Activated CD8-positive, alpha-beta memory T cell treated with anti-CD3 and anti-CD28 coated beads, Interleukin-2, amount 50 U/mL, for 1 hour (primary cell): ENCODE results near the gene AHCYL2.
"Not testable (repeated sequence)": the region's sequence is repeated elsewhere in the genome, so short reads cannot be mapped to it uniquely, and the experiment has no call there.

Experiments used
- DNase-seq: peaks from one replicate; pipeline ENCODE4 v3.0.0-alpha.2; 2020; ENCODE audit errors: extremely low read depth

The AHCYL2 gene

DNA sequence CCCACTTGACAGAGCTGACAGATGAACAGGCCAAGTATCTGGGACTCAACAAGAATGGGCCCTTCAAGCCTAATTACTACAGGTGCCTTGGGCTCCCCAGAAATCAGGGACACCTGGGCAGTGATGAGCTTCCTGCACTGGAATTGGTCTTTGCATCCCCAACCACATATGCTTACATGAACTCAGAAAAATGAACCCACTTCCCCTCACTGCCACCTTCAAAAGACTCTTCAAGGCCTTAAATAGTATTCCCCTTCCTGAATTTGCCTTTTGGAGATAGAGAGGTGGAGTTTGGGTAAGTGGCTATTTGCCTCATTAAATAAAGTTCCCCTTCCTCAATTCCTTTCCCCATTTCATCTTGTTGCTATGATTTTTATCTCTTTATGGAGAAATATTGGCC is 201.7 kb downstream of the AHCYL2 start:
- DNase-seq, result no peak

DNA sequence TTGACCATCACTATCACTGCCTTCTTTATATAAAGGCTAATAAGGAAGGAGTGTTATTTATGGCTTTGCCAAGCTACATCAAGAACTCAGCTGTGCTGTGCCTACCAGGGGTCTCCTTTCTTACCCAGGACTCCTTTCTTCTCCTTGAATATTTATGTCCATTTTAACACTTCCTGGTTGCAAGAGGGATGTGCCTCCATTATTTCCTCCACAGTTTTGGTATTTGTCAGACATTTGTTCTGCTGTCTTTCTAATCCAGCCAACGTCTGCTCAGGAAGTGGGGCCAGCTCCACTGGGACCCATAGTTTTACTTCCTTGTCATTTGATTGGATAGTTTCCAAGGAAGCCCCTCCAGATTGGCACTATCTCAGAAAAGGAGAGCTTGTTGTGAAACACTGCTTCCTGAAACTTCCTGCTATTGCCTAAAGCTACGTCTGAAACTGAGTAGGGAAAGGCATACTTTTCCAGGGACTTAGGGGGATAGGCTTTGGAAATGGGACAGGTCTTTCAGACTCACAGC is 202.8 kb downstream of the AHCYL2 start:
- no peak for DNase-seq

DNA sequence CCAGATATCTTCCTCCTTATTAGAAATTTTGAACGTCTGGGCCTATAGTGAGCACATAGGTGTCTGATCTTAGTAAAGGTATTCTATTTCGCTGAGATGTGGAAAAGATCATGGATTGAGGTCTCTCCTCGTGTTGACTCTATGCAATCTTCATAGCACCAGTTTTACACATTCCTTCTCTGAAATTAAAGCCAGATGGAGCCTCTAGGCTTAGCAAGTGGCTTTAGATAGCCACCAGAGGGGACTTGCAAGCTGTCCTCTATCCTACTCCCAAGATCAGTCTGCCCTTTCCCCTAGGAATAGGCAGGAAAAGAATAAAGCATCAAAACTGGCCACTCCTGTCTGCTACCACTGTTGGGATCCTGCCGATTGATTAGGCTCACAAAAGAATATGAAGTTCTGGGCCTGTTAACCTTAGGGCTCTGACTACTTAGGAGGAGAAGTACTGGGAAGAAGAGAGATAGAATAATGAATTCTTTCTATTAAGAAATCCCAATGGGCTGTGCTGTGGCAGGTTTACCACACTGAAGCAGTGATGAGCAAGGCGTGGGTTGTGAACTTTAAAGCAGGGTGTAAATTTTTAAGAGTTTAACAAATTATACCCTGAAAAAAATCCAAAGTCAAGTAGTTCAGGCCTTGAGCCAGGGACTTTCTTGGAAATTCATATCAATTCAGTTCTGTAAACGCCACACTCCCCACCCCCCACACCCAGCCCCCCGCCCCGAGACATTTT is 207.2 kb downstream of the AHCYL2 start:
- DNase-seq, result no peak

DNA sequence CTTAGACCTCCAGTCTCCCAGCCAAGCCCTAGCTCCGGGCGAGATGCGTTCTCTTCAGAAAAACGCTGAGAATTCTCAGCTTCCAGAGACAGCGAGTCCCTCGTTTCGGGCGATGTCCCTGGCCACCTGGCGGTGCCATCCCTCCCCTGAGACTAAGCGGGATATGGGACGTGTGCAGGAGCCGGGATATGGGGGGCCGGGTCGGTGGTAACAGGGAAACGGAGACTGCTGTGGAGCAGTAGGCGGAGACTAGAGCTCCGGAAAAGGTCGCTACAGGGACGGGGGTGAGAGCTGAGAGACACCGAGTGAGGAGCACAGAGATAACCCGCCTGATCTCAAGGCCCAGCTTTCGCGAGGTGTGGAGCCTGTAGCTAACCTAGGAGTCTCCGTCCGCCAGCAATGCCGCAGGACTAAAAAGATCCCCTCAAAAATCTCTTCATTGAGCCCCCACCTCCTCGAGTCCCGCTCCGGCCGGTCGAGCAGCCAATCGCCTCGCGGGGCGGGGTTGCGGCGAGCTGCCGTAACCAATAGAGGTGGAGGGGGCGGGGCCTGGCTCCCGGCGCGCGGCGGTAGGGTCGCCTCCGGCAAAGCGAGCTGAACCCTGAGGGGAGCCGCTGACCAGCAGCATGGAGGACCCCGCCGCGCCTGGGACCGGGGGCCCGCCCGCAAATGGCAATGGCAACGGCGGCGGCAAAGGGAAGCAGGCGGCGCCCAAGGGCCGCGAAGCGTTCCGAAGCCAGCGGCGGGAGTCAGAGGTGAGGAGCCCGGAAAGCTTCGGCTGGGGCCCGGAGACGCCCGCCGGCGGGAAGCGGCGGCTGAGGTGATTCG is 209.2 kb downstream of the AHCYL2 start, which contains the start of gene STRIP2:
TSS of gene STRIP2 (plus strand) at position 586 of the 828 bp plus-strand sequence. CDS start at position 627, 41 bp downstream.
- DNase-seq, result peak; percentile 66

DNA sequence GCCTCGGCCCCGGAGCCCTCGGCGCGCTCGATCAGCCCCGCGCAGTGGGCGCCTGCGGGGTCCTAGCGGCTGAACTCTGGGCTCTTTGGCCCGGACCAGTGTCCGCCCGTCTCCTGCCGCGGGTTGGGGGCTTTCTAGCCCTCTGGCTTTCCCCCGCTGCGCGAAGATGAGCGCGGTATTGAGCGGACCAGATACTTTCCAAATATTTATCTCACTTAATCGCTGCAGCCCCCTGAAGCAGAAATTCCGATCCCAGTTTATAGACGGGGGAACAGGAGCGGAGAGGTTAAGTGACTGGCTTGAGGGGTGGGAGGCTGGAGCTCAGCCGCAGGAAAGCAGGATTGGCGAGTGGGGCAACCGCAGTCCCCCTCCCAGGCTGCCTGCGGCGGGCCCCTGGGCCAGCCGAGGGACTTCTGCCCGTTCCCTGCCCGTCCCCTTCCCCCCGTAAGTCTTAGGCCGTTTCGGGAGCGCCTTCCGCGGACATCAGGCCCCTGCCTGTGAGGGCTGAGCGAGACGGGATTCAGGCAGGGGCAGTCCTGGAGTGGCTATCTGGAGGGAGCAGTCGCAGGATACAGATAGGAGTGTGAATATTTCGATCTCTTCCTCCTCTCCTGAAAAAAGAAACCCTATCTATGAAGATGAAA is 210.0 kb downstream of the AHCYL2 start:
- no peak for DNase-seq

- no peak for DNase-seq
Measured at GRCh38 chr7:129435414-129435829, 210.6 kb downstream of the AHCYL2 start.

DNA sequence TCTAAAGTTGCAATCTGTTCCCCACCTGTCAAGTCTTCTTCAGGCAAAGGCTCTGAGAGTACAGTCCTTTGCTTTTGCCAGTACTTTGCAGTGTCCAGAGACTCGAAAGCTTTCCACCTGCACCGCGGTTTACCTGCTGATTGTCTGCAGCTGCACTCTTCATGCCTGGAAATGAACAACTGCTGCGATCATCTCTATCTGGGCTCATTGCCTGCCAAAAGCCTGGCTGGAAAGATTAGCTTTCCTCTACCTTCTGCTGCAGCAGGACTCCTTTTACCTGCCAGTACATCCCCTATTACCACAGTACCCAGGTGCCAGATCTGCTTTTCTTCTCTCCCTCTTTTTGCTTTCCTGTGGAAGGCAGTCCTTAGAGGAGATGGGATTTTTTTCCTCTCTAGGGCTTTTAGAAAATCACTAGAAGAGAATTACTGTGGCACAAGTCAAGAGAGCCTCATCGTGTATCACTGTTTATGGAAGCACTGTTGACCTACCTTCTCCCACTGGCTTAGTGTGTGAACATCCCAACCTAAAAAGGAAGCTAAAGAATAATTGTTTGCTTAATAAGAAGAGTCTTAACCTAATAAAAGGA is 211.6 kb downstream of the AHCYL2 start:
- DNase-seq, result no peak

DNA sequence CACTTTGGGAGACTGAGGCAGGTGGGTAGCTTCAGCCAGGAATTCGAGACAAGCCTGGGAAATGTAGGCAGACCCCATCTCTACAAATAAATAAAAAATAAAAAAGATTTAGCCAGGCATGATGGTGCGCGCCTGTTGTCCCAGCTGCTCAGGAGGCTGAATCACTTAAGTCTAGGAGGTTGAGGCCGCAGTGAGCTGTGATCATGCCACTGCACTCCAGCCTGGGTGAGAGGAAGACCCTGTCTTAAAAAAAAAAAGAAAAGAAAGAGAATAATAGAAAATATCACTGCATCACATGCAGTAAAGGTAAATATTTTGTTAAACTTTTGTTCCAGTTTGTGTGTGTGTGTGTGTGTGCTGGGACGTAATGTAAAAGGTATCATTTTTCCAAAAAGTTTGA is 212.4 kb downstream of the AHCYL2 start:
- no peak for DNase-seq

DNA sequence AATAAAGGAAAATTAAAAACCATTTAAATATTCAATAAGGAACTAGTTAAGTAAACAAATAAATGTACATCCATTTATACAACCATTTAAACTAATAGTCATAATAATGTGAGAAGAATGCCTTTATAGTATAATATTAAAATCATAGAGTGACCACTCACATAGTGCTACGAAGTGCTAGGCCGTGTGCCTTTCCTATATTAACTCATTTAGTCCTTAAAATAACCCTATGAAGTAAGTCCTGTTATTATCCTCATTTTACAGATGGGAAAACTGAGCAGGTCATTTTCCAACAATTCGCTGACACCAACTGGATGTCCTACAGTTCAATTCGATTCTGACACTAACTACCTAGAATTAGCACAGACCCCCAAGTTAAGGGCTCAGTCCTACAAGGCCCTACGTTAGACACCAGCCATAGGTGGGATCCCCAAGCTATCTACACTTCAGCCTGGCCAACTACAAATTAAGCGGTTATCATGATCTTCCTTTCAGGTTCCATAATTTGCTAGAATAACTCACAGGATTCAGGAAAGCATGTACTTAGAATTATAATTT is 213.5 kb downstream of the AHCYL2 start:
- no peak for DNase-seq

DNA sequence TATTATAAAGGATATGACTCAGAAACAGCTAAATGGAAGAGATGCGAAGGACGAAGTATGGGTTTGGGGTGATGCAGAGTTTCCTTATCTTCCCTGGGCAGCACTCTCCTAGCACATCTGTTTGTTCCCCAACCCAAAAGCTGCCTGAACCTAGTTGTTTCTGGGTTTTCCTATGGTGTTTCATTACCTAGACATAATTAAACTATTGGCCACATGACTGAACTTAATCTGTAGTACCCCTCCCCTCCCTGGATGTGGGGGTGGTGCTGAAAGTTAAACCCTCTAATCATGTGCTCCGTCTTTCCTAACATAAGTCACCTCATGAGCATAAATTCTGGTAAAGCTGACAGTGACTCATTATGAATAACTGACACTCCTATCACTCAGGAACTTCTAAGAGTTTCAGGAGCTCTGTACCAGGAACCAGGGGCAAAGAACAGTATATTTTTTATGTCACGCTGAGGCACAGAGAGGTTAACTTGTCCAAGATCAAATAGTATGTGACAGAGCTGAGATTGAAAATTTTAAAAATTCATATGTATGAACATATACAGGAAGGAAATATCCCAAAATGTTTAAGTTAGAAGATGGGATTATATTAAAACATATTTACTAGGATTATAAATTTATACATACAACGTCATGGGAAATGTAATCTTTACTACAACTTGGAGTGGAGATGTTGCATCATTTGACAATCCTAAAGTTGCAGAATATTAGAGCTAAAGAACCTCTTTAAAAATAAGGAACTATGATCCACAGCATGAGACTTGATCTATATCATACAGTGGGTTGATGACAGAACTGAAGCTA is 214.2 kb downstream of the AHCYL2 start:
- DNase-seq, result no peak

GRCh38 chr7:129439963-129440625 is 215.3 kb downstream of the AHCYL2 start:
- DNase-seq, result no peak

DNA sequence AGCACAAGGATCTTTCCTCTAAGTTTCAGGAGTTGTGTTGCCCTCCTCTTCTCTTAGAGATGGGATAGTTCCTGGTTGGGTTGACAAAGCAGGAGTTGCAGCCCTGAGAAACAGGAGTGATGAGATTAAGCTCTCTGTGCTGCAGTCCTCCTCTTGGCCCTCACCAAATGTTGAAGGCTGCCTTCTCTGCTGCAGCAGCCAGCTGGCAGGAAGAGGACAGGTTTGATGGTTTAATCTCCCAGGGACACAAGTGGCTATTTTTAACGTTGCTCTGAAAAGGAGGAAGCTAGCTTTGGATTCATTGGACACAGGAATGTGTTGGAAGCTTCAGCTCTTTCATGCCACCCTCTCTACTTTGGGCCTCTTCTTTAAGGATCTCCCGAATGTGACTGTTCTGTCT is 218.8 kb downstream of the AHCYL2 start:
- DNase-seq, result no peak

- DNase-seq, result not testable (repeated sequence)
Measured at GRCh38 chr7:129444776-129445175, 219.9 kb downstream of the AHCYL2 start.

DNA sequence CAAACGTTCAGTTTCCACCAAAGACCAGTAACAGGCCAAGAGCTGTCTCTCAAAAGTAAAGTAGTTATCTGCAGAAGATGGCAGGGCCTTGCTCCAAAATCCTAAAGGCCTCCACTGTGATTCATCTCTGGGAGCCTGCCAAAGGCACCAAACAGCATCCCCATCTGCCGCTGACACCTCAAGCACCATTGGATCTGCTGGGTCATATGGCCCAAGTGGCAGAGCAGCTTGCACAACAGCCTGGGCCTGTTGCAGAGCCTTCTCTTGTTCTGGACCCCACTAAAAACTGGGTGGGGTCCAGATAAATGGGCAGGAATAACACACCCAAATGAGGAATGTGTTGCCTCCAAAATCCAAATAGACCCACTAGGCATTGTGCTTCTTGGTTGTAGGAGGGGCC is 222.1 kb downstream of the AHCYL2 start:
- not testable (repeated sequence) for DNase-seq

DNA sequence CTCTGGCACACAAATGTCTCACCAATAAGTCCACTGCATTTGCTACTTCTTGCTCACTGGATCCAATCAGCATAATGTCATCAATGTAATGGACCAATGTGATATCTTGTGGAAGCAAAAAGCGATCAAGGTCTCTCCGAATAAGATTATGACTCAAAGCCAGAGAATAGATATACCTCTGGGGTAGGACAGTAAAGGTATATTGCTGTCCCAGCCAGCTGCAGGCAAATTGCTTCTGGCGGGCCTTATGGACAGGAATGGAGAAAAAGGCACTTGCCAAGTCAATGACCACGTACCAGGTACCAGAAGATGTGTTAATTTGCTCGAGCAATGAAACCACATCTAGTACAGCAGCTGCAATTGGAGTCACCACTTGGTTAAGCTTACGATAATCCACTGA is 222.6 kb downstream of the AHCYL2 start:
- DNase-seq, result not testable (repeated sequence)

- DNase-seq, result not testable (repeated sequence)
Measured at GRCh38 chr7:129448608-129449007, 223.8 kb downstream of the AHCYL2 start.

GRCh38 chr7:129450295-129450694 is 225.5 kb downstream of the AHCYL2 start:
- DNase-seq, result no peak

GRCh38 chr7:129452589-129453231 is 227.9 kb downstream of the AHCYL2 start:
- no peak for DNase-seq

DNA sequence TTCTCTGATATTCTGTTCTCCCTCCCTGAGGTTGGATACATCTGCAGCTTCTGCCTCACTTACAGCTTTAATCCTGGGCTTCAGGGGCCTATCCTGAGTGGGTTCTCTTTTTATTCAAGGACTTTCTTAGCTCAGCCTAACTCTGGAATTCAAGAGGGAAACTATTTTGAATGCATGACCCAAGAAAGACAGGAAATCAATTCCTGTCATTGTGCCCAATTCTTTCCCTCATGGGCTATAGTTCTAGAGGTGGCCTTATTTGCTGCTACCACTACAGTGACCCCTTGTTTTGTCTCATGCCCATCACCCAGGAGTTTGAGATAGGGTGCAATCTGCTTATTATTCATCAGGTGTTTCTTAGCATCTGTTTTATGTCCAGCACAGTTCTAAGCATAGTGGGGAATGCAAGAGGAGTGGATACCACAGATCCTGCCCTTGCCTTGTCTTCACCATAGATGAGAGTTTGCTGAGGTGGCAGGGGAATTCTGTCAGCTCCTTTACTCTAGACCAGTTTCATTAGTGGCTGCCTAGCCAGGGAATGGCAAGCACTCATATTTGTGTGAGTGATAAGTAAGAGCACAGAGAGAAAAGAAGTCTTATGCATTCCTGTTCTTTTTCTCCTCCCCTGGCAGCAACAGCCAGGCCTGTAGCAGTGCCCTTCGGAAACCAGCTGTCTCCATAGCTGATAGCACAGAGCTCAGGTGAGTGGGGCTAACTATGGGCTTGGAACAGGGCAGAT is 228.8 kb downstream of the AHCYL2 start:
- DNase-seq, result no peak
